Inferior parietal cortex (tissue), 1 donor: ENCODE results near the gene MED15.
"Not testable (repeated sequence)": the region's sequence is repeated elsewhere in the genome, so short reads cannot be mapped to it uniquely, and the experiment has no call there.

Source experiments
- DNase-seq: peaks from one replicate; pipeline ENCODE4 v3.0.0-alpha.2; 2016; ENCODE audit errors: extremely low spot score

Gene MED15, protein sequence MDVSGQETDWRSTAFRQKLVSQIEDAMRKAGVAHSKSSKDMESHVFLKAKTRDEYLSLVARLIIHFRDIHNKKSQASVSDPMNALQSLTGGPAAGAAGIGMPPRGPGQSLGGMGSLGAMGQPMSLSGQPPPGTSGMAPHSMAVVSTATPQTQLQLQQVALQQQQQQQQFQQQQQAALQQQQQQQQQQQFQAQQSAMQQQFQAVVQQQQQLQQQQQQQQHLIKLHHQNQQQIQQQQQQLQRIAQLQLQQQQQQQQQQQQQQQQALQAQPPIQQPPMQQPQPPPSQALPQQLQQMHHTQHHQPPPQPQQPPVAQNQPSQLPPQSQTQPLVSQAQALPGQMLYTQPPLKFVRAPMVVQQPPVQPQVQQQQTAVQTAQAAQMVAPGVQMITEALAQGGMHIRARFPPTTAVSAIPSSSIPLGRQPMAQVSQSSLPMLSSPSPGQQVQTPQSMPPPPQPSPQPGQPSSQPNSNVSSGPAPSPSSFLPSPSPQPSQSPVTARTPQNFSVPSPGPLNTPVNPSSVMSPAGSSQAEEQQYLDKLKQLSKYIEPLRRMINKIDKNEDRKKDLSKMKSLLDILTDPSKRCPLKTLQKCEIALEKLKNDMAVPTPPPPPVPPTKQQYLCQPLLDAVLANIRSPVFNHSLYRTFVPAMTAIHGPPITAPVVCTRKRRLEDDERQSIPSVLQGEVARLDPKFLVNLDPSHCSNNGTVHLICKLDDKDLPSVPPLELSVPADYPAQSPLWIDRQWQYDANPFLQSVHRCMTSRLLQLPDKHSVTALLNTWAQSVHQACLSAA

GRCh38 chr22:20507253-20508066 is at the start of gene MED15:
TSS of gene MED15 (plus strand) at chr22:20507610. CDS start at chr22:20507679, 69 bp downstream.
- DNase-seq, result peak; percentile 97

- no peak for DNase-seq
Observed at GRCh38 chr22:20458530-20459151, 48.8 kb upstream of the MED15 start.

DNA sequence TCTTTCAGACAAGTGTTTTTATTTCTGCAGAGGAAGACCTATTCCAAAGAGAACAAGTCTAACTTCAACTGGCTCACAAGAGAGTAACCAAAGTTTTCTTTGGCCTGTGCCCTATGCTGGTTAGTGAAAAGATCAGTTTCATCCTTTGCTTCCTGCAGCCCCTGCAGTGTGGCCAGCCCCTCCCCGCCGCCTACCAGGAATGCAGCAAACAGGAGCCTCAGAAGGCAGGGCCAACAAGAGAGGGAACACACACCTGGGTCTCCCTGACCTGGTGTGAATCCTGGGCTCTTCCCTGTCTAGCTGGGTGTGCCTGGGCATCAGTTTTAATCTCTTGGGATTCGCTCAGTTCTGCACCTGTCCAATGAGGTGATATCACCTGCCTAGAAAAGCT is 48.3 kb upstream of the MED15 start:
- DNase-seq, result no peak

GRCh38 chr22:20459862-20460261 is 47.5 kb upstream of the MED15 start:
- DNase-seq, result no peak

- DNase-seq, result no peak
Observed at GRCh38 chr22:20463324-20464095, 43.9 kb upstream of the MED15 start.

- no peak for DNase-seq
Observed at GRCh38 chr22:20464096-20464614, 43.3 kb upstream of the MED15 start.

GRCh38 chr22:20464912-20465758 is 42.3 kb upstream of the MED15 start:
- DNase-seq, result no peak

DNA sequence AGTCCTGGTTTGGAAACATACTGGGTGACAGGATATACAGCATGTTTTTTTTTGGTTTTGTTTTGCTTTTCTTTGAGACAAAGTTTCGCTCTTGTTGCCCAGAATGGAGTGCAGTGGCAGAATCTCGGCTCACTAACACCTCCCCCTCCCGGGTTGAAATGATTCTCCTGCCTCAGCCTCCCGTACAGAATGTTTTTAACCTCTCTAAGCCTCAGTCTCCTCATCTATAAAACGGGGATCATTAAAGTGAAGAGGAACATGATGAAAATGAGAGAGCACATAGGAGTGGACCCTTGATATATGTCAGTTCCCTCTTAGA is 41.7 kb upstream of the MED15 start:
- no peak for DNase-seq

DNA sequence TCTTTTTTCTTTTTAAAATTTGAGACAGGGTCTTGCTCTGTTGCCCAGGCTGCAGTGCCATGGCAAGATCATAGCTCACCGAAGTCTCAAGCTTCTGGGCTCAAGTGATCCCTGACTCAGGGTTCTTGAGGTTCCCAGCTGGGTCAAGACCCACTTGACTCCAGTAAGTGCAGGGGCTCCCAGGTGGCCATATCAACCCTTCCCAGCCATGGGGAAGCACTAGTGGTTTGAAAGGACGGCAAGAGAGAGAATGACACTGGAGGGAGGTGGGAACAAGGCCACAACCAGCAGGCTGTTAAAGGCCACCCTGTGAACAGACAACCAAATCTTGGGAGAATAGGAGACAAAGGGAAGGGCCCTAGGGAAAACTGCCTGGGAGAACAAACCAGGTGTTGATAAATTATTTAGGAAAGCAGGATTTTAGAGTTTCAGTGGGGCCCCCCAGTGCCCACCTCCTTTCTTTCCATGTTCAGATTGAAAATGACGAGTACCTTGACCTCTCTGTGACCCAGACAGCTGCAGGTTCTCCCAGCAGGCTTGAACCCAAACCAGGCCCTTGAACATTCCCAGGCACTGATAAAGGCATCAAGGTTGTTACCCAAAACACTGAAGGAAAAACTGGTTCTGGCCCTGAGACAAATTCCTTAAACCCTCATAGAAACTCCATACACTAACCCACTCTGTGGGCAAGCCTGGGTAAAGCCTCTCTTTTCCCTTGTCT is 40.6 kb upstream of the MED15 start:
- DNase-seq, result no peak

DNA sequence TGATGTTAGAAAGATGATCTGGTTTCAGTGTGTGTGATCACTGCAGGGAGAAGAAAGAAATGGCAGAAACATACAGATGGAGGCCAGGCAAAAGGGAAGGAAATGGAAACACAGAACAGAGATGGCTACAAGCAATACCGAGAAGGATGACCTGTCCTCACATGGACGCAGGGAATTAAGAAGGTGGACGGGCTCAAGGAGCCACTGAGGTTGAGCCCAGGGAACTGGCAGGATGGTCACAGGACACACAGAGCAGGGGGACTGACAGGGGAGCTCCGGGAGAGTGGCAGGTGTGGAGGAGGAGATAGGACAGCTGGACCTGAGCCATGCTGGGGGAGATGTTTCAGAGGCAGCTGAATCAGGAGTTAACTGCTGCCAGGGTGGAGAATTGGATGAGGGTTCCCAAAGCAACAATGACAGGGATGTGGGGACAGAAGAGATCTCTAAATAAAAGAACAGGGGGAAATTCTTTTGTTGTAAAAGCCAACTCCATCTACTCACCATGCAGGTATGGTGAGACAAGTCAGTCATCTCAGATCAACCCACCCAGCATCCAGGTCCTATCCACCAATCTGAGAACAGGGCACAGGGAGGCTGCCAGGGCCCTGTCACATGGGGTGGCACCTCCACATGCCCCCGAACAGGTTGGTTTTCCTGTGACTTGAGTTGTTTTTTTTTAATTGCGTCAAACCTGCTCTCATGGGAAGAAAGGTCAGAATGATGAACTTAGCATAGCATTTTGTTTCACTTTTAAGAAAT is 38.1 kb upstream of the MED15 start:
- no peak for DNase-seq

- not testable (repeated sequence) for DNase-seq
Observed at GRCh38 chr22:20470525-20470924, 36.9 kb upstream of the MED15 start.

GRCh38 chr22:20471126-20471833 is 36.1 kb upstream of the MED15 start:
- DNase-seq, result no peak

DNA sequence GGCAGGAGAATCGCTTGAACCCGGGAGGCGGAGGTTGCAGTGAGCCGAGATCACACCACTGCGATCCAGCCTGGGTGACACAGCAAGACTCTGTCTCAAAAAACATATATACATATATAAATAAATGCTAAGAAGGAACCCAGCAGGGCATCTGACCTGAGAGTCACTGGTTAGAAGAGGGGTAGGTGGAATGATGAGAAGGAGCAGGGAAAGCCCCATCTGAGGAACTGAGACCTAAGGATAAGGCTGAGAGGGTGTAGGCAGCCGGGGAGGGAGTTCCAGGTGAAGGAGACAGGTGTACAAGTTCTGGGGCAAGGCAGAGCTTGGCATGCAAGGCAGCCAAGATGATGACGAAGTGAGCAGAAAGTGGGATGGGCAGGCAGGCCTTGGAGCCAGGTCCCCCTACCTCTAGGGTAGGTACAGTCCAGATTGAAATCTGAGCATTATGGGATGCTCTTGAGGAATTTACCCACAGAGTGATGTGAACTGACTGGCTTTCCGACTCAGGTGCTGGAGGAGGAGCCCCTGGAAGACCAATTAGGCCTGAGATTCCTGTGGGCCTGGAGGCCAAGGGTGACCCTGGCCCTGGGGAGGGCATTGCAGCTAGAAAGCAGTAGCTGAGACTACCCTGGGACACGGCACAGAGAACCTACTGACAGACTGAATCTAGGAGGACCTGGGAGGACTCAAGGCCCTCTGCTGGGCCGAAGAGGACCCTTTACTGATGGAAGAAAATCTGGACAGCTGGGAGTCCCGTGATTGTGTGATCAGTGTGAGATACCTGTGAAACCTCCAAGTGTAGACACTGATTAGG is 34.6 kb upstream of the MED15 start:
- no peak for DNase-seq

GRCh38 chr22:20475115-20475436 is 32.3 kb upstream of the MED15 start:
- no peak for DNase-seq

- not testable (repeated sequence) for DNase-seq
Observed at GRCh38 chr22:20475569-20475968, 31.8 kb upstream of the MED15 start.

DNA sequence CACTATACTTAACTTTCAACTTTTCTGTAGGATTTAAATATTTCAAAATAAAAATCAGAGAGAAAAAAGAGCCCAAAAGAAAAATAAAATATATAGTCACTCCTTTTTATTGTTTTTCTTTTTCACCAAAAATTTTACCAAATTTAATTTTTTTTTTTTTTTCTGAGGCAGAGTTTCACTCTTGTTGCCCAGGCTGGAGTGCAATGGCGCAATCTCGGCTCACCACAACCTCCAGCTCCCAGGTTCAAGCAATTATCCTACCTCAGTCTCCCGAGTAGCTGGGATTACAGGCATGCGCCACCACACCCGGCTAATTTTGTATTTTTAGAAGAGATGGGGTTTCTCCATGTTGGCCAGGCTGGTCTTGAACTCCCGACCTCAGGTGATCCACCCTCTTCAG is 29.4 kb upstream of the MED15 start:
- DNase-seq, result not testable (repeated sequence)

GRCh38 chr22:20479612-20480196 is 27.7 kb upstream of the MED15 start:
- no peak for DNase-seq
